GM12878 (cell line): Measurements from ENCODE around the gene ANKDD1B.

Source experiments
- CREB1 ChIP-seq: IDR thresholded peaks from 2 replicates; pipeline ENCODE4 v1.6.1; 2012; ENCODE audit warnings: low read depth, mild to moderate bottlenecking, inconsistent platforms
- POLR2A ChIP-seq: IDR thresholded peaks from 2 replicates; pipeline ENCODE4 v1.6.1; 2011; ENCODE audit warnings: low read depth, mild to moderate bottlenecking, low read length
- TF ChIP-seq, protein P1 (sequence below), 3 experiments: IDR thresholded peaks in 2 of 3; conservative IDR thresholded peaks in 1 of 3; 2 replicates each; pipeline ENCODE4 v1.5.1; 2011; ENCODE audit warnings: low read depth in 3 of 3, low read length in 3 of 3, mild to moderate bottlenecking in 3 of 3, control low read depth in 2 of 3, moderate library complexity in 2 of 3, inconsistent platforms in 1 of 3, mixed read lengths in 1 of 3; ENCODE audit not compliant: control insufficient read depth in 2 of 3, insufficient read depth in 1 of 3; ENCODE audit errors: extremely low read depth in 1 of 3

DNA sequence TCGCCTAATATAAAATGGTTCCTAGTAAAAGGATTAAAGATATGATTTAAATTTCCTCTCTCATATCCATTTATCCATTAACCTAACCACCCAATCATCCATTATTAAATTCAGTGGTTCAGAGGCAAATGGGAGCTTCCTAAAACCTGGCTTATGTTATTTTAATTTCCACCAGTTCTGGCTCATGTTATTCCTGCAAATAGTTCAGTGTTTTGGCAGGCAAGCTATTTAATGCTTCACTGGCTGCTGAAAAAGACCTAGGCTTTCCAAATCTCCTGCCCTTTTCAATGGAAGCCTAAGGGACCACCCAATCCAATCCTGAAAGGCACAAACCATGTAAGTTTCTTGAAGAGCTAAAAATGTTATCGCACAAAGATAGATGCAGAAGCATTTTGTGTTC is 53.7 kb downstream of the ANKDD1B start:
- TF ChIP-seq, protein P1, sequence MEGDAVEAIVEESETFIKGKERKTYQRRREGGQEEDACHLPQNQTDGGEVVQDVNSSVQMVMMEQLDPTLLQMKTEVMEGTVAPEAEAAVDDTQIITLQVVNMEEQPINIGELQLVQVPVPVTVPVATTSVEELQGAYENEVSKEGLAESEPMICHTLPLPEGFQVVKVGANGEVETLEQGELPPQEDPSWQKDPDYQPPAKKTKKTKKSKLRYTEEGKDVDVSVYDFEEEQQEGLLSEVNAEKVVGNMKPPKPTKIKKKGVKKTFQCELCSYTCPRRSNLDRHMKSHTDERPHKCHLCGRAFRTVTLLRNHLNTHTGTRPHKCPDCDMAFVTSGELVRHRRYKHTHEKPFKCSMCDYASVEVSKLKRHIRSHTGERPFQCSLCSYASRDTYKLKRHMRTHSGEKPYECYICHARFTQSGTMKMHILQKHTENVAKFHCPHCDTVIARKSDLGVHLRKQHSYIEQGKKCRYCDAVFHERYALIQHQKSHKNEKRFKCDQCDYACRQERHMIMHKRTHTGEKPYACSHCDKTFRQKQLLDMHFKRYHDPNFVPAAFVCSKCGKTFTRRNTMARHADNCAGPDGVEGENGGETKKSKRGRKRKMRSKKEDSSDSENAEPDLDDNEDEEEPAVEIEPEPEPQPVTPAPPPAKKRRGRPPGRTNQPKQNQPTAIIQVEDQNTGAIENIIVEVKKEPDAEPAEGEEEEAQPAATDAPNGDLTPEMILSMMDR (IDR thresholded peaks at IDR 0.05 in 2 of 3, conservative IDR thresholded peaks at IDR 0.05 in 1 of 3; ENCODE audit: control insufficient read depth in 2 of 3, extremely low read depth in 1 of 3, insufficient read depth in 1 of 3, low read depth in 3 of 3, low read length in 3 of 3): no peak
- TF ChIP-seq POLR2A: no peak
- no peak for TF ChIP-seq CREB1
